ENCODE measurements around the gene DNAJC22.
A peak's percentile ranks its signal among the peaks of the same experiment; 100 is the strongest.

DNAJC22 gene

GRCh38 chr12:49327368-49327767, 19.3 kb upstream of the DNAJC22 start:
- H3K4me1 ChIP-seq (ENCODE audit: insufficient read depth, poor library complexity, severe bottlenecking) = peaks cover 4% of the 10 kb centered on the region
- no peak overlapping the region for H3K27ac ChIP-seq (ENCODE audit: poor library complexity, severe bottlenecking)
- no peak overlapping the region for H3K4me3 ChIP-seq (ENCODE audit: severe bottlenecking)
- no peaks in the 10 kb centered on the region for H3K9me3 ChIP-seq (ENCODE audit: severe bottlenecking)
- H3K27me3 ChIP-seq (ENCODE audit: insufficient read depth, poor library complexity, severe bottlenecking) = no peaks in the 10 kb centered on the region
- ATAC-seq (ENCODE audit: low read depth) = no peak
- peaks cover 53% of the 10 kb centered on the region for H3K36me3 ChIP-seq (ENCODE audit: low read depth)
- TF ChIP-seq CTCF (IDR thresholded peaks at IDR 0.05; ENCODE audit: poor library complexity, severe bottlenecking) = no peak
- DNase-seq (ENCODE audit: low spot score) = no peak

- Histone ChIP-seq H3K9me3 (ENCODE audit: severe bottlenecking) (no peaks in the 10 kb centered on the region), H3K36me3 (ENCODE audit: low read depth) (peaks cover 53% of the 10 kb centered on the region), H3K4me1 (ENCODE audit: insufficient read depth, poor library complexity, severe bottlenecking) (peaks cover 4% of the 10 kb centered on the region), H3K27ac (ENCODE audit: poor library complexity, severe bottlenecking) (no peak overlapping the region), H3K27me3 (ENCODE audit: insufficient read depth, poor library complexity, severe bottlenecking) (no peaks in the 10 kb centered on the region), H3K4me3 (ENCODE audit: severe bottlenecking) (no peak overlapping the region)
- ATAC-seq (ENCODE audit: low read depth) (no peak), DNase-seq (ENCODE audit: low spot score) (no peak)
- TF ChIP-seq CTCF (IDR thresholded peaks at IDR 0.05; ENCODE audit: poor library complexity, severe bottlenecking) = no peak
These were observed 18.8 kb upstream of the DNAJC22 start for GRCh38 chr12:49327887-49328286.

GRCh38 chr12:49328816-49329215, 17.9 kb upstream of the DNAJC22 start:
- DNase-seq (ENCODE audit: low spot score) = peak; percentile 30
- no peak for ATAC-seq (ENCODE audit: low read depth)
- H3K4me1 ChIP-seq (ENCODE audit: insufficient read depth, poor library complexity, severe bottlenecking) = peaks cover 4% of the 10 kb centered on the region
- no peaks in the 10 kb centered on the region for H3K27me3 ChIP-seq (ENCODE audit: insufficient read depth, poor library complexity, severe bottlenecking)
- no peak overlapping the region for H3K4me3 ChIP-seq (ENCODE audit: severe bottlenecking)
- no peak overlapping the region for H3K27ac ChIP-seq (ENCODE audit: poor library complexity, severe bottlenecking)
- H3K36me3 ChIP-seq (ENCODE audit: low read depth) = peaks cover 50% of the 10 kb centered on the region
- no peaks in the 10 kb centered on the region for H3K9me3 ChIP-seq (ENCODE audit: severe bottlenecking)
- no peak for TF ChIP-seq CTCF (IDR thresholded peaks at IDR 0.05; ENCODE audit: poor library complexity, severe bottlenecking)

- Histone ChIP-seq H3K36me3 (ENCODE audit: low read depth) (peaks cover 44% of the 10 kb centered on the region), H3K27me3 (ENCODE audit: insufficient read depth, poor library complexity, severe bottlenecking) (no peaks in the 10 kb centered on the region), H3K27ac (ENCODE audit: poor library complexity, severe bottlenecking) (no peak overlapping the region), H3K4me3 (ENCODE audit: severe bottlenecking) (no peak overlapping the region), H3K9me3 (ENCODE audit: severe bottlenecking) (no peaks in the 10 kb centered on the region), H3K4me1 (ENCODE audit: insufficient read depth, poor library complexity, severe bottlenecking) (no peaks in the 10 kb centered on the region)
- TF ChIP-seq CTCF (IDR thresholded peaks at IDR 0.05; ENCODE audit: poor library complexity, severe bottlenecking) = no peak
- ATAC-seq (ENCODE audit: low read depth) = peak; percentile 7; the same call in 1 of the 3 replicates
- peak; percentile 21 for DNase-seq (ENCODE audit: low spot score)
These were observed 16.6 kb upstream of the DNAJC22 start for GRCh38 chr12:49330032-49330619.

- ATAC-seq (ENCODE audit: low read depth) (no peak), DNase-seq (ENCODE audit: low spot score) (peak; percentile 49)
- no peak overlapping the region for H3K4me3 ChIP-seq (ENCODE audit: severe bottlenecking)
- H3K27ac ChIP-seq (ENCODE audit: poor library complexity, severe bottlenecking) = no peak overlapping the region
- H3K9me3 ChIP-seq (ENCODE audit: severe bottlenecking) = no peaks in the 10 kb centered on the region
- H3K36me3 ChIP-seq (ENCODE audit: low read depth) = peaks cover 39% of the 10 kb centered on the region
- no peaks in the 10 kb centered on the region for H3K27me3 ChIP-seq (ENCODE audit: insufficient read depth, poor library complexity, severe bottlenecking)
- H3K4me1 ChIP-seq (ENCODE audit: insufficient read depth, poor library complexity, severe bottlenecking) = no peaks in the 10 kb centered on the region
- TF ChIP-seq CTCF (IDR thresholded peaks at IDR 0.05; ENCODE audit: poor library complexity, severe bottlenecking) = no peak
These were observed 15.9 kb upstream of the DNAJC22 start for GRCh38 chr12:49330631-49331379.
